Epithelial cell of prostate (primary cell): ENCODE data around the gene AGBL1.

Experiments
- DNase-seq: peaks from one replicate; pipeline ENCODE4 v3.0.0-alpha.2; 2011; ENCODE audit warnings: low read depth, low spot score
- H3K27ac ChIP-seq: fragments of 450-650 bp; 2 replicates; pipeline ENCODE4 v1.5.1; 2017; ENCODE audit warnings: mild to moderate bottlenecking

AGBL1 gene

GRCh38 chr15:86616771-86617170 lies 537.1 kb downstream of the AGBL1 start:
- no peak overlapping the region for H3K27ac ChIP-seq
- DNase-seq: no peak

- no peak for DNase-seq
- H3K27ac ChIP-seq: no peak overlapping the region
These were observed 540.5 kb downstream of the AGBL1 start for GRCh38 chr15:86620157-86620556.

- DNase-seq: no peak
- no peak overlapping the region for H3K27ac ChIP-seq
These were observed 541.1 kb downstream of the AGBL1 start for GRCh38 chr15:86620641-86621349.

GRCh38 chr15:86623236-86623635 lies 543.6 kb downstream of the AGBL1 start:
- H3K27ac ChIP-seq: no peak overlapping the region
- DNase-seq: no peak

GRCh38 chr15:86624261-86625036 lies 544.8 kb downstream of the AGBL1 start:
- peak overlapping the region; percentile 29 for H3K27ac ChIP-seq
- DNase-seq: peak; percentile 75

GRCh38 chr15:86629409-86630356 lies 550.0 kb downstream of the AGBL1 start:
- DNase-seq: no peak
- peak overlapping the region; percentile 48 for H3K27ac ChIP-seq

- no peak for DNase-seq
- no peak overlapping the region for H3K27ac ChIP-seq
These were observed 551.3 kb downstream of the AGBL1 start for GRCh38 chr15:86630946-86631345.

- H3K27ac ChIP-seq: no peak overlapping the region
These were observed 554.5 kb downstream of the AGBL1 start for GRCh38 chr15:86634146-86634545.

GRCh38 chr15:86634992-86635638 lies 555.4 kb downstream of the AGBL1 start:
- H3K27ac ChIP-seq: no peak overlapping the region
- DNase-seq: no peak

More at GRCh38 chr15:86634146-86634545, 554.5 kb downstream of the AGBL1 start:
- DNase-seq: no peak

GRCh38 chr15:86644339-86644738 lies 564.7 kb downstream of the AGBL1 start:
- DNase-seq: peak; percentile 63
- H3K27ac ChIP-seq: peak overlapping the region; percentile 88

- peak overlapping the region; percentile 88 for H3K27ac ChIP-seq
- DNase-seq: peak; percentile 50
These were observed 566.3 kb downstream of the AGBL1 start for GRCh38 chr15:86645925-86646500.

- no peak for DNase-seq
- no peak overlapping the region for H3K27ac ChIP-seq
These were observed 568.3 kb downstream of the AGBL1 start for GRCh38 chr15:86647810-86648440.

GRCh38 chr15:86649277-86649676 lies 569.6 kb downstream of the AGBL1 start:
- DNase-seq: no peak
- H3K27ac ChIP-seq: no peak overlapping the region

GRCh38 chr15:86650094-86650493 lies 570.4 kb downstream of the AGBL1 start:
- peak; percentile 31 for DNase-seq
- H3K27ac ChIP-seq: no peak overlapping the region

- no peak for DNase-seq
- H3K27ac ChIP-seq: no peak overlapping the region
These were observed 573.9 kb downstream of the AGBL1 start for GRCh38 chr15:86653344-86654197.

- no peak overlapping the region for H3K27ac ChIP-seq
- no peak for DNase-seq
These were observed 574.8 kb downstream of the AGBL1 start for GRCh38 chr15:86654501-86654900.

GRCh38 chr15:86657305-86657704 lies 577.6 kb downstream of the AGBL1 start:
- DNase-seq: no peak
- no peak overlapping the region for H3K27ac ChIP-seq

- no peak overlapping the region for H3K27ac ChIP-seq
- no peak for DNase-seq
These were observed 580.2 kb downstream of the AGBL1 start for GRCh38 chr15:86659724-86660411.
